Activated naive CD8-positive, alpha-beta T cell (primary cell): Measurements from ENCODE around the gene FAM184B.
"Not testable (repeated sequence)": the region's sequence is repeated elsewhere in the genome, so short reads cannot be mapped to it uniquely, and the experiment has no call there.

Experiments used
- H3K27ac Mint-ChIP-seq: one replicate; pipeline ENCODE4 v1.8.0; 2021; ENCODE audit warnings: mixed read lengths
- H3K27me3 Mint-ChIP-seq: one replicate; pipeline ENCODE4 v1.8.0; 2021; ENCODE audit warnings: mixed read lengths
- H3K36me3 Mint-ChIP-seq: one replicate; pipeline ENCODE4 v1.8.0; 2021; ENCODE audit warnings: mixed read lengths
- H3K4me1 Mint-ChIP-seq: one replicate; pipeline ENCODE4 v1.8.0; 2021; ENCODE audit warnings: low read depth, mixed read lengths
- H3K4me3 Mint-ChIP-seq: one replicate; pipeline ENCODE4 v1.8.0; 2021; ENCODE audit warnings: mild to moderate bottlenecking, mixed read lengths
- H3K9me3 Mint-ChIP-seq: one replicate; pipeline ENCODE4 v1.8.0; 2021; ENCODE audit warnings: low read depth, mixed read lengths

Gene FAM184B

DNA sequence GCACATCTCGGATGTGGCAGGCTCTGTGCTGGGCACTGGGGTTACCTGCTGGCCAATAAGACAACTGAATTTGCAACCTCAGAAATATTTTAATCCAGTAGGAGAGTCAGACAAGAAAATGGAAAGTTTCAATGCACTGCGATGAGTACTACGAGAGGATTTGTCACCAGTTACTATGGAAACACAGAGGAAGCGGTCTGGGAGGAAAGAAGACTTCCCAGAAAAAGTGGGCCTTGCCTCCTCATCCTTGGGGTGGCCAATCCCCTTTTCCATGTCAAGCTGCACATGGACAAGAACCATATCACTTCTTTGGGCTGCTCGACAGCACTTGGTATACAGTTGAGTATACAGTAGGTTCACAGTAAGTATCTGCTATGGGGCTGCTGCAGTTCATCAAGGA lies 67.6 kb downstream of the FAM184B start:
- Mint-ChIP-seq H3K27ac (no peak overlapping the region), H3K36me3 (no peaks in the 10 kb centered on the region), H3K27me3 (no peaks in the 10 kb centered on the region), H3K9me3 (no peaks in the 10 kb centered on the region), H3K4me1 (no peaks in the 10 kb centered on the region), H3K4me3 (no peak overlapping the region)

- no peaks in the 10 kb centered on the region for H3K27me3 Mint-ChIP-seq
- H3K4me3 Mint-ChIP-seq, result no peak overlapping the region
- H3K27ac Mint-ChIP-seq, result no peak overlapping the region
- H3K4me1 Mint-ChIP-seq, result no peaks in the 10 kb centered on the region
- H3K9me3 Mint-ChIP-seq, result no peaks in the 10 kb centered on the region
- no peaks in the 10 kb centered on the region for H3K36me3 Mint-ChIP-seq
Observed at GRCh38 chr4:17712166-17712565, 69.3 kb downstream of the FAM184B start.

GRCh38 chr4:17711206-17711605 lies 70.2 kb downstream of the FAM184B start:
- H3K27ac Mint-ChIP-seq, H3K4me1 Mint-ChIP-seq, H3K36me3 Mint-ChIP-seq, H3K4me3 Mint-ChIP-seq, H3K9me3 Mint-ChIP-seq, H3K27me3 Mint-ChIP-seq: not testable (repeated sequence)

GRCh38 chr4:17709763-17710068 lies 71.7 kb downstream of the FAM184B start:
- H3K9me3 Mint-ChIP-seq, result no peaks in the 10 kb centered on the region
- no peaks in the 10 kb centered on the region for H3K27me3 Mint-ChIP-seq
- no peaks in the 10 kb centered on the region for H3K36me3 Mint-ChIP-seq
- H3K4me1 Mint-ChIP-seq, result no peaks in the 10 kb centered on the region
- no peak overlapping the region for H3K27ac Mint-ChIP-seq
- H3K4me3 Mint-ChIP-seq, result no peak overlapping the region

DNA sequence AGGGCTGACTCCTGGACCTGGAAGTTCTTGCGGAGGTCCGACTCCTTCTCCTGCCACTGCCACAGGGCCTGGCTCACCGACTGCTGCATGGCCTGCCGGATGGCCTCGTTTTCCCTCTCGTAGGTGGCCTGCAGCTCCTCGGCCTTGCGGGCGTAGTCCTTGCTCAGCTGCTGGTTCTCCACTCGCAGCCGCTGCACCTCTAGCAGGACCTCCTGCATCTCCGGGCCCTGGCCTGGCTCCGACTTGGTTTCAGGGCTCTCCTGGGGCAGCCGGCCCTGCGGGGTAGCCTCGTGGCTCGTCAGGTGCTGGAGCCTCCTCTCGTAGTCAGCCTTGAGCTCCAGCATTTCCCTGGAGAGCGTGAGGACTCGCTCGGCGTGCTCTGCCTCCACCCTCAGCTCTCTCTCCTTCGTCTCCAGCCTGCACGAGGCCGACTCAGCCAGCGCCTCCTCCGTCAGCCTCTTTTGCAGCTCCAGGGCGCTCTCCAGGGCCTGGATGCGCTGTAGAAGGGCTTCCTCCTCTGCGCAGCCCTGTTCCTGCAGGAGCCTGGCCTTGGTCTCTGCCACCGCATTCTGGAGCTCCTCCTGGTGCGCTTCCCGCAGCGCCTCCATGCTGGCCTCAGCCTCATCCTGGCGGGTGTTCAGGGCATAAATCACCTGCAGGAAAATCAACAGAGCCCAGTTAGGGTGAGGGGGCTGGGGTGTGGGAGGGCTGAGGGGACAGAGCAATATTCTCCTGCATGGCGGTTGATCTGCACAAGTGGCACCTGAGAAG lies 72.2 kb downstream of the FAM184B start:
- Mint-ChIP-seq H3K4me3 (no peak overlapping the region), H3K9me3 (no peaks in the 10 kb centered on the region), H3K27me3 (no peaks in the 10 kb centered on the region), H3K27ac (no peak overlapping the region), H3K4me1 (no peaks in the 10 kb centered on the region), H3K36me3 (no peaks in the 10 kb centered on the region)

- H3K27me3 Mint-ChIP-seq, result no peaks in the 10 kb centered on the region
- no peak overlapping the region for H3K27ac Mint-ChIP-seq
- H3K9me3 Mint-ChIP-seq, result no peaks in the 10 kb centered on the region
- no peak overlapping the region for H3K4me3 Mint-ChIP-seq
- H3K4me1 Mint-ChIP-seq, result no peaks in the 10 kb centered on the region
- H3K36me3 Mint-ChIP-seq, result no peaks in the 10 kb centered on the region
Observed at GRCh38 chr4:17707671-17708070, 73.8 kb downstream of the FAM184B start.

GRCh38 chr4:17705107-17705506 lies 76.3 kb downstream of the FAM184B start:
- Mint-ChIP-seq H3K27ac (no peak overlapping the region), H3K4me1 (no peaks in the 10 kb centered on the region), H3K4me3 (no peak overlapping the region), H3K27me3 (no peaks in the 10 kb centered on the region), H3K36me3 (no peaks in the 10 kb centered on the region), H3K9me3 (no peaks in the 10 kb centered on the region)

- Mint-ChIP-seq H3K4me1 (no peaks in the 10 kb centered on the region), H3K9me3 (peaks cover 5% of the 10 kb centered on the region), H3K4me3 (no peak overlapping the region), H3K27me3 (no peaks in the 10 kb centered on the region), H3K36me3 (peaks cover 5% of the 10 kb centered on the region), H3K27ac (no peak overlapping the region)
Observed at GRCh38 chr4:17704020-17704650, 77.3 kb downstream of the FAM184B start.

GRCh38 chr4:17702641-17703040 lies 78.8 kb downstream of the FAM184B start:
- Mint-ChIP-seq H3K9me3 (peaks cover 10% of the 10 kb centered on the region), H3K36me3 (peaks cover 5% of the 10 kb centered on the region), H3K4me1 (no peaks in the 10 kb centered on the region), H3K27me3 (no peaks in the 10 kb centered on the region), H3K27ac (no peak overlapping the region), H3K4me3 (no peak overlapping the region)

DNA sequence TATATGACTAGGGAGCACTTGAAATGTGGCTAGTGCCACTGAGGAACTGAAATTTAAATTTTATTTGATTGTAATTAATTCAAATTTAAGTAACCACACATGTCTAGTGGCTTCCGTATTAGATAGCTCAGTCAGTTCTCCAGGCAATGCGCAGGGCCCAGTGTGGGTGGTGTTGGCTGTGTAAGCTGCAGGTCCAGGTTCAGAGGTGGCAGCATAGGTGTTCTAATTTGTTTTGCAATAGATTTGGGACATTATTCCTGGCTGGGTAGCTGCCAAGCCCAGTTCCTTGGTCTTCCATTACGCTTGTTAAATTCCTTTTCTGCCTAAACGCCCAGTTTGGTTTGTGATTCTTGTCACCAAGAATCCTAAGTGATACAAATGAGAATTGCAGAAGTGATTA lies 79.5 kb downstream of the FAM184B start:
- H3K4me1 Mint-ChIP-seq, result no peaks in the 10 kb centered on the region
- no peak overlapping the region for H3K4me3 Mint-ChIP-seq
- H3K27me3 Mint-ChIP-seq, result no peaks in the 10 kb centered on the region
- H3K36me3 Mint-ChIP-seq, result peaks cover 5% of the 10 kb centered on the region
- H3K9me3 Mint-ChIP-seq, result peaks cover 10% of the 10 kb centered on the region
- no peak overlapping the region for H3K27ac Mint-ChIP-seq

GRCh38 chr4:17701138-17701839 lies 80.1 kb downstream of the FAM184B start:
- peaks cover 5% of the 10 kb centered on the region for H3K36me3 Mint-ChIP-seq
- no peaks in the 10 kb centered on the region for H3K27me3 Mint-ChIP-seq
- peaks cover 10% of the 10 kb centered on the region for H3K9me3 Mint-ChIP-seq
- no peak overlapping the region for H3K27ac Mint-ChIP-seq
- no peak overlapping the region for H3K4me3 Mint-ChIP-seq
- H3K4me1 Mint-ChIP-seq, result no peaks in the 10 kb centered on the region

- no peaks in the 10 kb centered on the region for H3K4me1 Mint-ChIP-seq
- H3K27ac Mint-ChIP-seq, result no peak overlapping the region
- H3K4me3 Mint-ChIP-seq, result no peak overlapping the region
- H3K36me3 Mint-ChIP-seq, result peaks cover 5% of the 10 kb centered on the region
- peaks cover 10% of the 10 kb centered on the region for H3K9me3 Mint-ChIP-seq
- no peaks in the 10 kb centered on the region for H3K27me3 Mint-ChIP-seq
Observed at GRCh38 chr4:17699380-17699779, 82.0 kb downstream of the FAM184B start.

GRCh38 chr4:17698116-17698515 lies 83.3 kb downstream of the FAM184B start:
- Mint-ChIP-seq H3K9me3 (peaks cover 10% of the 10 kb centered on the region), H3K4me1 (no peaks in the 10 kb centered on the region), H3K36me3 (peaks cover 5% of the 10 kb centered on the region), H3K27ac (no peak overlapping the region), H3K27me3 (no peaks in the 10 kb centered on the region), H3K4me3 (no peak overlapping the region)

- H3K36me3 Mint-ChIP-seq, result peaks cover 5% of the 10 kb centered on the region
- H3K27me3 Mint-ChIP-seq, result no peaks in the 10 kb centered on the region
- peaks cover 10% of the 10 kb centered on the region for H3K9me3 Mint-ChIP-seq
Observed at GRCh38 chr4:17695341-17695740, 86.1 kb downstream of the FAM184B start.

DNA sequence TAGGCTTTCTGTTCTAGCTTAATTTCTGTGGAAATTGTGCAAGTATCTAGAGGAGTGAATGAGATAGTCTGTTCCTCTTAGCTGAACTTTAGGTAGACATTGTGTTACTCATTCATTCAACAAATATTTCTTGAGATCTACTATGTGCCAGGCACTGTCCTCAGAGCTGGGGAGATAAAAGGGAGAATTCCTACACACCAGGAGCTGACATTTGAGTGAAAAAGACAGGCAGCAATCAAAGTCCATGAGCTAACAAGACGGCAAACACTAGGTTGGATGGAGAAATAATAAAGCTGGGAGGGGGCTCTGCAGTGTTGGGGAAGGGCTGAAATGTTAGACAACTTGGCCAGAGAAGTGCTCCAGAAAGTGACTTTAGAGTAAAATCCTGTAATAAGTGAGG lies 86.9 kb downstream of the FAM184B start:
- H3K4me1 Mint-ChIP-seq, result no peaks in the 10 kb centered on the region
- H3K9me3 Mint-ChIP-seq, result peaks cover 9% of the 10 kb centered on the region
- H3K27me3 Mint-ChIP-seq, result no peaks in the 10 kb centered on the region
- H3K27ac Mint-ChIP-seq, result no peak overlapping the region
- peaks cover 4% of the 10 kb centered on the region for H3K36me3 Mint-ChIP-seq
- H3K4me3 Mint-ChIP-seq, result no peak overlapping the region

More at GRCh38 chr4:17695341-17695740, 86.1 kb downstream of the FAM184B start:
- Mint-ChIP-seq H3K27ac (no peak overlapping the region), H3K4me3 (no peak overlapping the region), H3K4me1 (no peaks in the 10 kb centered on the region)
